Measurements from ENCODE around the gene GOSR2. TPM values are rescaled to one million over a fixed set of nuclear protein-coding genes. Genes with fewer than 3 reads are reported as not detected.

The GOSR2 gene
- total and polyA plus RNA-seq, 8 donors, result 14.3 to 33.2 (median 27.5) TPM

DNA sequence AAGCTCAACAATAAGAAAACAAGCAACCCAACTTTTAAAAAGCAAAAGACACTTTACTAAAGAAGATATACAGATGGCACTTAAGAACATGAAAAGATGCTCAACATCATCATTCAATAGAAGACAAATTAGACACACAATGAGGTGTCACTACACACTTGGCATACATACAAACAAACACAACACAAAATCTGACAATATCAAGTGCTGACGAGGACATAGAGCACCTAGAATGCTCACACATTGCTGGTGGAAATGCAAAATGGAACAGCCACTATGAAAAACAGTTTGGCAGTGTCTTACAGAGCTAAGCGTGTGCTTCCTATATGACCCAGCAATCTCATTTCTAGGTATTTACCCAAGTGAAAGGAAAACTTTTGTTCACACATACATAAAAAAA lies 37.2 kb downstream of the GOSR2 start:
- ATAC-seq, result no peak
- 44 to 50% methylated on average over 2 of the region's 2 CpGs for WGBS, 2 donors
- FAIRE-seq, result no peak
- intact Hi-C loops (cut with DNase I), result no loop called here
- Histone ChIP-seq H3K9me3 (no peaks in the 10 kb centered on the region), H3K4me3 (no peak overlapping the region), H3K4me1 (no peaks in the 10 kb centered on the region), H3K27me3 (no peaks in the 10 kb centered on the region), H3K27ac (no peak overlapping the region), H3K36me3 (no peaks in the 10 kb centered on the region)
- DNase-seq, result no peak
- TF ChIP-seq CTCF (IDR thresholded peaks at IDR 0.05), result no peak

- Histone ChIP-seq H3K36me3 (no peaks in the 10 kb centered on the region), H3K4me1 (no peaks in the 10 kb centered on the region), H3K9me3 (no peaks in the 10 kb centered on the region), H3K27ac (no peak overlapping the region), H3K27me3 (no peaks in the 10 kb centered on the region), H3K4me3 (no peak overlapping the region)
- no peak for FAIRE-seq
- WGBS, 2 donors, result 0 to 3% methylated on average over 1 of the region's 1 CpG
- TF ChIP-seq CTCF (IDR thresholded peaks at IDR 0.05), result no peak
- ATAC-seq, result no peak
- DNase-seq, result no peak
- intact Hi-C loops (cut with DNase I), result no loop called here
Observed at GRCh38 chr17:46962374-46962790, 39.4 kb downstream of the GOSR2 start.

- no peak for TF ChIP-seq CTCF (IDR thresholded peaks at IDR 0.05)
- FAIRE-seq, result no peak
- H3K36me3 ChIP-seq, result no peaks in the 10 kb centered on the region
- no peaks in the 10 kb centered on the region for H3K27me3 ChIP-seq
- H3K4me1 ChIP-seq, result no peaks in the 10 kb centered on the region
- H3K9me3 ChIP-seq, result no peaks in the 10 kb centered on the region
- no peak for DNase-seq
- no peak for ATAC-seq
- no peak overlapping the region for H3K4me3 ChIP-seq
- no peak overlapping the region for H3K27ac ChIP-seq
- intact Hi-C loops (cut with DNase I), result no loop called here
- WGBS, 2 donors, result 87 to 90% methylated on average over 2 of the region's 2 CpGs
Observed at GRCh38 chr17:46963571-46963970, 40.6 kb downstream of the GOSR2 start.

- FAIRE-seq (no peak), DNase-seq (no peak), ATAC-seq (no peak)
- no peak for TF ChIP-seq CTCF (IDR thresholded peaks at IDR 0.05)
- no peak overlapping the region for H3K4me3 ChIP-seq
- H3K36me3 ChIP-seq, result no peaks in the 10 kb centered on the region
- H3K27me3 ChIP-seq, result no peaks in the 10 kb centered on the region
- no peaks in the 10 kb centered on the region for H3K9me3 ChIP-seq
- H3K27ac ChIP-seq, result no peak overlapping the region
- 75 to 82% methylated on average over 9 of the region's 9 CpGs for WGBS, 2 donors
- H3K4me1 ChIP-seq, result no peaks in the 10 kb centered on the region
- intact Hi-C loops (cut with DNase I), result no loop called here
Observed at GRCh38 chr17:46964315-46965265, 41.6 kb downstream of the GOSR2 start.

- H3K27me3 ChIP-seq, result no peaks in the 10 kb centered on the region
- 84% methylated on average over 6 of the region's 6 CpGs for WGBS, 2 donors
- no peak overlapping the region for H3K27ac ChIP-seq
- TF ChIP-seq CTCF (IDR thresholded peaks at IDR 0.05), result no peak
- H3K36me3 ChIP-seq, result no peaks in the 10 kb centered on the region
- no peak for FAIRE-seq
- no peak overlapping the region for H3K4me3 ChIP-seq
- H3K4me1 ChIP-seq, result no peaks in the 10 kb centered on the region
- no peaks in the 10 kb centered on the region for H3K9me3 ChIP-seq
- ATAC-seq, result no peak
- intact Hi-C loops (cut with DNase I), result no loop called here
- DNase-seq, result peak in 1 of 6 donors; percentile 29
Observed at GRCh38 chr17:46968224-46968834, 45.4 kb downstream of the GOSR2 start.
